WTC11 (cell line): ENCODE results near the gene SRPK1. TPM values are rescaled to one million over a fixed set of nuclear protein-coding genes. Genes with fewer than 3 reads are reported as not detected.

Source experiments
- ATAC-seq: fragments of 200-7000 bp; cut with Tn5 transposase; 2 replicates; pipeline ENCODE4 v1.10.0; 2021; ENCODE audit warnings: mild to moderate bottlenecking, moderate library complexity
- CTCF ChIA-PET: fragments of 300-600 bp; sonication (Branson Sonifier 250); formaldehyde crosslinking; loops from one replicate; lab custom pipeline; 2021; ENCODE audit warnings: antibody characterized with exemption; lab: Charles Lee
- POLR2A ChIA-PET: fragments of 350-600 bp; sonication (Branson Sonifier 250); formaldehyde crosslinking; loops from one replicate; lab custom pipeline; 2021; ENCODE audit warnings: antibody characterized with exemption; lab: Charles Lee
- DNase-seq: peaks from one replicate; pipeline ENCODE4 v3.0.0; 2021; ENCODE audit warnings: low spot score
- H3K27ac Mint-ChIP-seq: 2 replicates; pipeline ENCODE4 v1.8.0; 2021; ENCODE audit warnings: mixed read lengths
- H3K27me3 Mint-ChIP-seq: 2 replicates; pipeline ENCODE4 v1.8.0; 2021; ENCODE audit warnings: low read depth, mild to moderate bottlenecking, moderate library complexity, mixed read lengths
- H3K36me3 Mint-ChIP-seq: 2 replicates; pipeline ENCODE4 v1.8.0; 2021; ENCODE audit warnings: mixed read lengths
- H3K4me1 Mint-ChIP-seq: 2 replicates; pipeline ENCODE4 v1.8.0; 2022; ENCODE audit warnings: mixed read lengths
- H3K4me3 Mint-ChIP-seq: 2 replicates; pipeline ENCODE4 v1.8.0; 2021; ENCODE audit warnings: mild to moderate bottlenecking, moderate library complexity, mixed read lengths
- H3K9me3 Mint-ChIP-seq: 2 replicates; pipeline ENCODE4 v1.8.0; 2021; ENCODE audit warnings: mixed read lengths
- ARID4B ChIP-seq: sonication (generic); formaldehyde crosslinking; IDR thresholded peaks from 2 replicates; pipeline ENCODE4 v1.8.0; 2023; ENCODE audit warnings: missing genetic modification reagents, mild to moderate bottlenecking, borderline replicate concordance
- ATF3 ChIP-seq: sonication (generic); formaldehyde crosslinking; conservative IDR thresholded peaks from 2 replicates; pipeline ENCODE4 v1.8.1; 2022; ENCODE audit warnings: mild to moderate bottlenecking, missing genetic modification reagents
- CTCF ChIP-seq: fragments of 200-600 bp; IDR thresholded peaks from 2 replicates; pipeline ENCODE4 v1.8.0; 2022; ENCODE audit warnings: antibody characterized with exemption
- FOXK1 ChIP-seq: sonication (generic); formaldehyde crosslinking; IDR thresholded peaks from 2 replicates; pipeline ENCODE4 v1.8.0; 2022; ENCODE audit warnings: mild to moderate bottlenecking, moderate library complexity, missing genetic modification reagents
- FOXP4 ChIP-seq: sonication (generic); formaldehyde crosslinking; IDR thresholded peaks from 2 replicates; pipeline ENCODE4 v1.8.0; 2022; ENCODE audit warnings: mild to moderate bottlenecking, missing genetic modification reagents
- GRHL2 ChIP-seq: fragments of 250-450 bp; sonication (Bioruptor Pico); IDR thresholded peaks from 2 replicates; pipeline ENCODE4 v1.8.0; 2022; ENCODE audit warnings: mild to moderate bottlenecking, moderate library complexity; ENCODE audit not compliant: insufficient replicate concordance, severe bottlenecking
- HMGXB4 ChIP-seq: sonication (generic); formaldehyde crosslinking; IDR thresholded peaks from 2 replicates; pipeline ENCODE4 v1.8.1; 2023; ENCODE audit warnings: mild to moderate bottlenecking, moderate library complexity, missing genetic modification reagents
- JUN ChIP-seq: sonication (generic); formaldehyde crosslinking; IDR thresholded peaks from 2 replicates; pipeline ENCODE4 v1.8.0; 2023; ENCODE audit warnings: mild to moderate bottlenecking, missing genetic modification reagents
- KAT7 ChIP-seq: sonication (generic); formaldehyde crosslinking; IDR thresholded peaks from 2 replicates; pipeline ENCODE4 v1.8.1; 2023; ENCODE audit warnings: missing genetic modification reagents, mild to moderate bottlenecking, borderline replicate concordance
- MAX ChIP-seq: sonication (generic); formaldehyde crosslinking; IDR thresholded peaks from 2 replicates; pipeline ENCODE4 v1.8.0; 2022; ENCODE audit warnings: mild to moderate bottlenecking, missing genetic modification reagents
- MYBL2 ChIP-seq: sonication (generic); formaldehyde crosslinking; IDR thresholded peaks from 2 replicates; pipeline ENCODE4 v1.8.1; 2023; ENCODE audit warnings: mild to moderate bottlenecking, moderate library complexity, missing genetic modification reagents
- NFE2L1 ChIP-seq: sonication (generic); formaldehyde crosslinking; IDR thresholded peaks from 2 replicates; pipeline ENCODE4 v1.8.1; 2023; ENCODE audit warnings: missing genetic modification reagents
- OVOL2 ChIP-seq: fragments of 250-450 bp; sonication (Bioruptor Pico); IDR thresholded peaks from 2 replicates; pipeline ENCODE4 v1.9.0; 2021; ENCODE audit warnings: mild to moderate bottlenecking, borderline replicate concordance
- RORB ChIP-seq: fragments of 250-450 bp; sonication (Bioruptor Pico); IDR thresholded peaks from 2 replicates; pipeline ENCODE4 v1.9.0; 2021; ENCODE audit warnings: mild to moderate bottlenecking
- TEAD4 ChIP-seq: sonication (generic); formaldehyde crosslinking; IDR thresholded peaks from 2 replicates; pipeline ENCODE4 v1.8.0; 2022; ENCODE audit warnings: mild to moderate bottlenecking, missing genetic modification reagents
- ZBTB21 ChIP-seq: sonication (generic); formaldehyde crosslinking; IDR thresholded peaks from 2 replicates; pipeline ENCODE4 v1.8.1; 2023; ENCODE audit warnings: mild to moderate bottlenecking, missing genetic modification reagents, borderline replicate concordance
- ZBTB43 ChIP-seq: sonication (generic); formaldehyde crosslinking; IDR thresholded peaks from 2 replicates; pipeline ENCODE4 v1.8.1; 2023; ENCODE audit warnings: mild to moderate bottlenecking, missing genetic modification reagents
- ZMAT4 ChIP-seq: fragments of 250-450 bp; sonication (Bioruptor Pico); IDR thresholded peaks from 2 replicates; pipeline ENCODE4 v1.9.0; 2021; ENCODE audit warnings: mild to moderate bottlenecking
- ZNF121 ChIP-seq: sonication (generic); formaldehyde crosslinking; IDR thresholded peaks from 2 replicates; pipeline ENCODE4 v1.8.0; 2023; ENCODE audit warnings: missing genetic modification reagents
- ZNF219 ChIP-seq: sonication (generic); formaldehyde crosslinking; IDR thresholded peaks from 2 replicates; pipeline ENCODE4 v1.8.0; 2023; ENCODE audit warnings: missing genetic modification reagents, mild to moderate bottlenecking, borderline replicate concordance
- ZNF232 ChIP-seq: sonication (generic); formaldehyde crosslinking; IDR thresholded peaks from 2 replicates; pipeline ENCODE4 v1.8.0; 2022; ENCODE audit warnings: mild to moderate bottlenecking, missing genetic modification reagents
- ZNF317 ChIP-seq: sonication (generic); formaldehyde crosslinking; IDR thresholded peaks from 2 replicates; pipeline ENCODE4 v1.8.1; 2023; ENCODE audit warnings: low read depth, mild to moderate bottlenecking, moderate library complexity, missing genetic modification reagents, borderline replicate concordance
- ZNF425 ChIP-seq: fragments of 250-450 bp; sonication (Bioruptor Pico); conservative IDR thresholded peaks from 2 replicates; pipeline ENCODE4 v1.9.0; 2021; ENCODE audit warnings: mild to moderate bottlenecking
- total RNA-seq: library from RNA; stranded (reverse); gene quantifications from 3 replicates; pipeline ENCODE4 v1.2.3, GENCODE V29; 2021

SRPK1 gene
- total RNA-seq, 1 experiment from 2014 or later = 100.0 TPM

GRCh38 chr6:35945650-35946025 is 24.7 kb upstream of the SRPK1 start (continued):
- TF ChIP-seq HMGXB4 (CRISPR knock-in tag) = no peak
- no peak for TF ChIP-seq KAT7 (CRISPR knock-in tag)
- TF ChIP-seq FOXP4 (CRISPR knock-in tag) = no peak
- TF ChIP-seq TEAD4 (CRISPR knock-in tag) = no peak
- TF ChIP-seq MYBL2 = no peak
- no peak for TF ChIP-seq ZNF219
- no peak for TF ChIP-seq CTCF
- TF ChIP-seq ZNF121 = no peak
- no peak for TF ChIP-seq ZMAT4 (CRISPR knock-in tag)
- TF ChIP-seq OVOL2 (CRISPR knock-in tag) = no peak
- TF ChIP-seq NFE2L1 (CRISPR knock-in tag) = no peak

GRCh38 chr6:35943390-35943789 is 22.5 kb upstream of the SRPK1 start:
- no peak overlapping the region for H3K4me3 Mint-ChIP-seq
- TF ChIP-seq ZBTB43 (CRISPR knock-in tag) (no peak), NFE2L1 (CRISPR knock-in tag) (no peak), ZBTB21 (CRISPR knock-in tag) (no peak), GRHL2 (no peak), ZNF232 (no peak), MAX (CRISPR knock-in tag) (no peak), ATF3 (CRISPR knock-in tag) (no peak), FOXK1 (CRISPR knock-in tag) (no peak), RORB (no peak), ZNF317 (CRISPR knock-in tag) (no peak), ZNF425 (CRISPR knock-in tag) (no peak), JUN (CRISPR knock-in tag) (no peak), ARID4B (CRISPR knock-in tag) (no peak)
- DNase-seq (no peak), ATAC-seq (no peak)
- peaks cover 31% of the 10 kb centered on the region for H3K9me3 Mint-ChIP-seq
- POLR2A ChIA-PET = interaction anchor here (0.5 kb wide), 1 partner anchor 35 kb away, joined by 4 read pairs; no protein-coding TSS in a partner anchor
- H3K4me1 Mint-ChIP-seq = peaks cover 5% of the 10 kb centered on the region
- no peak overlapping the region for H3K27ac Mint-ChIP-seq
- no peaks in the 10 kb centered on the region for H3K27me3 Mint-ChIP-seq
- H3K36me3 Mint-ChIP-seq = 0 out of 2 replicates have a peak, but pooled peaks cover 3% of the 10 kb centered on the region
- CTCF ChIA-PET = interaction anchor here (0.6 kb wide), 1 partner anchor 45 kb away, joined by 3 read pairs; no protein-coding TSS in a partner anchor
